NOMO-1 treated with DMSO at 0.1 percent for 48 hours (cell line): Measurements from ENCODE around the gene KY.
A peak's percentile ranks its signal among the peaks of the same experiment; 100 is the strongest.
"Not testable (repeated sequence)": the region's sequence is repeated elsewhere in the genome, so short reads cannot be mapped to it uniquely, and the experiment has no call there.

Source experiments
- DNase-seq: peaks from one replicate; lab custom pipeline; 2025; ENCODE audit not compliant: unreplicated experiment; lab: John Stamatoyannopoulos, UW

Gene KY

DNA sequence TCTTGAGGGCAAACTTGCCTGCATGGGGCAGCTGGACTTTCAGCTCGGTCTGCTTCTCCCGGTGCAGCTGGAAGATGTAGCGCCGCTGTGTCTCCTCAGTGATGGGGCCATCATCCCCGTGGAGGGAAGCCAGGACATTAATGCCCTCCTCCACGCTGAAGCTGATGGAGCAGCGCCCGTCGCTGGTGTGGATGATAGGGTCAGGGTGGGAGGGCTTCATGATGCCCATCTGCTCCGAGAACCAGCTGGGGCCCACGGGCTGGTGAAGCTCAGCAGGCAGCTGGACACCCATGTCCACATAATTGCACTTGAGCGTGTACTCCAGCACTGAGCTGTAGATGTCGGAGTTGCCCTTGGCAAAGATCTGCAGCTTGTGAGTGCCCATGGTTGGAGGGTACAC, 46.9 kb downstream of the KY start:
- no peak for DNase-seq

GRCh38 chr3:134603480-134603879, 47.3 kb downstream of the KY start:
- DNase-seq = no peak

DNA sequence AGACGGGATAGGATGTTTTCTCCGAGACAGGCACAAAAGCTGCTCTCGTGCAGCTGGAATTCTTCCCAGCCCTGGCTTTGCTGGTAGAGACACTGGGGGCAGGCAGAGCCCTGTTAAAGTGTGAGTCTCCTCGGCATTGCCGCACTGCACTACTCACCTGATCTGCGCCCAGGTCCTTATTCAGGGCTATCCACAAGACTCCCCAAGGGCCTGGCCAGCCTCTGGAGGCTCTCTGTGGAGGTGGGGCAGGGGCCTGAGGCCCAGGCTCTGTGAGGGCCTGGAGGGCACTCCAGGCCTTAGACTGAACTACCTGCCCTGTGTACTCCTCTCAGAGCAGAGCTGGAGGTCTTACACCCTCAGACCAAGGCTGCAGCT, 48.4 kb downstream of the KY start:
- no peak for DNase-seq

- no peak for DNase-seq
Observed at GRCh38 chr3:134601539-134602439, 49.0 kb downstream of the KY start.

GRCh38 chr3:134600685-134601463, 49.9 kb downstream of the KY start:
- DNase-seq = peak; percentile 79

DNA sequence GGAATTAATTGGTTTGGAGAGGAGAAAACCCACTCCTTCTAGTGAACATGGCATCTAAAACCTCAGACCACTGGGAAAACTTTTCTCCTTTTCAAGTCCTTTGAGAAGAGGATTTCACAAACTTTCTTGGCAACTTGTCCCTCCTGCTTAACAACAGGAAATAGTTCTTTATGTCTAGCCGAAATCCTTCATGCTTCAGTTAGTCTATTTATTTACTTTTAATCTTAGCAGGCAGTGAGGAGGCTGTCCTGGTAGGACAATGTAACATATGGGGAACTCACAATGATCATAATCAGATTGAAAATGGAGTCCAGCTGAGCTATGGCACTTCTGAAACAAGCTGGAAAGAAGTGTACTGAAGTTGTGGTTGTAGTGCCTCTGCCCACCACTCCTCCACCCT, 50.6 kb downstream of the KY start:
- DNase-seq = no peak

DNA sequence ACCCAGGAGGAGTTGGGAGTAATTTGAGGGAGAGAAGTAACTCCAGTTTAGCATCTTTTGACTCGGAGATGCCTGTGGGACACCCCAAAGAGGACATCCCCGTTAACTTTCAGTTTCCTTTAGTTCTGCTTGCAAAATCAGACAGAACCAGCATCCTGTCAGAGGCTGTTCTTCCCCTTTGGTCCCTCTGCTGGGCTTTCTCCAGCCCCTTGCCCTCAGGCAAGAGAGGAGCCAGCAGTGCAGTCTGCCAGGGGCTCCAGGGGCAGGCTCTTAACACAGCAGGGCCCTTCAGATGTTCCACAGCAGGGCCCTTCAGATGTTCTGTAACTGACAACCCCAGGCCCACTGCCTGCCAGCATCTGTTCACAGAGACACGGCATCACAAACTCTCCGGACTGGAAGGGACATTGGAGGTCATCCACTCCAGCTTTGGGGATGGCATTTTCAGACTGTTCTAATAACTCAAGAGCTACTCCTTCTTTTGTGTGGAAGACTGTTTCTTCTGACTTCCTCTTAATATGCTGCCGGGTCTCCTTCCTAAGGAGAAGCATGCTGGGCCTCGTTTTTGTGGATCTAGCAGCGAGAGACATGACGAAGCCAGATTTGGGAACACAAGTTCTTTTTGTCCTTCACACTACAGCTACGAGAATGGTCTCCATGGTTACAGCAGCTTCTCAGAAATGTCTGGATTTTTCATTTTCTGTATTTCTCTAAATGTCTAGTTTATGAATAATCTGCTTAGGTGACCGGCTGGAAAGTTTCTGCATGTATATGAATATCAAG, 51.9 kb downstream of the KY start:
- no peak for DNase-seq

- DNase-seq = no peak
Observed at GRCh38 chr3:134597390-134597970, 53.3 kb downstream of the KY start.

DNA sequence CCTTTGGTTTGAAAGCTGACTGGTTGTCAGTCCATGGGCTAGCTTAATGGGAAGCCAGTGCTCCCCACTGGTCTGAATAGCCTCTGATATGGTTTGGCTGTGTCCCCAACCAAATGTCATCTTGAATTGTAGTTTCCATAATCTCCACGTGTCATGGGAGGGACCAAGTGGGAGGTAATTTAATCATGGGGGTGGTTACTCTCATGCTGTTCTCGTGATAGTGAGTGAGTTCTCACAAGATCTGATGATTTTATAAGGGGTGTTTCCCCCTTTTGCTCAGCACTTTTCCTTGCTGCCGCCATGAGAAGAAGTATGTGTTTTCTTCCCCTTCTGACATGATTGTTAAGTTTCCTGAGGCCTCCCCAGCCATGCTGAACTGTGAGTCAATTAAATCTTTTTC, 55.8 kb downstream of the KY start:
- not testable (repeated sequence) for DNase-seq

DNA sequence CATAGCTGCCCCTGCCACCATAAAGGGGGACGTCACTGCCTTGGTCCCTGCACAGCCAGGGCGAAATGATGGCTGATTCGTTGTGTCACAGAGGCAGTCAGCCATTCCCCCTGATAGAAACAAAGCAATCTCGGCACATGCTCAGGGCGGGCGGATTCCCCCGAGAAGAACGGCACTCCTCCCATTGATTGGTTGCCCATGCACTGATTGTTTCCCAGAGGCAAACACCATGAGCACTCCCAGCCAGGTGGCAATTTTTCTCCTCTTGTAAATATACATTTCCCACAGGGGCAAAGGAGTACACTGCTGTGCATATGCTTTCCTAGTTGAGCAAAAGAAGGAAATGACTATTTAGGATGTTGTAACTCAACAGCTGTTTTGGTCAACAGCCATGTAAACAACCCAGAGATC, 56.5 kb downstream of the KY start:
- DNase-seq = peak; percentile 5

DNA sequence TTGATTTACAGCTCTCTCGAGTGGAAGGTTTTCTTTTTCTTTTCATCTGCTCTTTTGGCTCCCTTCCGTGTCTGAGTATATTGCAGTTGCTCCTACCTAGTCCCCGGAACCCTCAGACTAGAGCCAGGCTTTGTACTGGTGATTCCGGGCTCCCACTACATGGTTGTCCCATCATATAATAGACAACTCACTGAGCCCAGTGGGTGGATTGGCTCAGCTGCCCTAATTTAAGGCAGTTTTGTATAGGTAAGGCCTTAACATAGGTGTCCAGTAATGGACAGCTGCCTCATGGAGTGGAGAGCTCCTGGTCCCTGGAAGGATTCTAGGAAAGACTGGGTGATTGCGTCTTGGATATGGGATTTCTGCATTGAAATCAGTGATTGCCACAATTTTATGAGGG, 58.0 kb downstream of the KY start:
- DNase-seq = no peak

DNA sequence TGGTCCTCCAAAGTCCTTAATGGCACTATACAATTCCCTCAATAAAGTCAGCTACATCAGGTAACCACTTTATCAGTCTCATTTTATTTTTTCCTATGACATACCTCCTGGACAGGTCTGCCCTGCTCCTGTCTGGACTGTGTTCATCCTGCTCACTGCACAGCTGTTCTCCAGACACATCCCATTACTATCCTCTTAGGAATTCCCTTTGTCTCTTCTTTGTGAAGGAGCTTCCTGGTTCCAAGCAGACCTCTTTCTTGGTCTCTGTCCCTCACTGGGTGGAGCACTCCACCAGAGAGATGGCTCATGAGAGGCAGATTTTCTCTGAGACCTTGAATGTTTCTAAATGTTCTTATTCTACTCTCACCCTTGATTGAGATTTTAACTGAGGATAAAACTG, 60.1 kb downstream of the KY start:
- DNase-seq = no peak

- DNase-seq = no peak
Observed at GRCh38 chr3:134579141-134579665, 71.6 kb downstream of the KY start.

GRCh38 chr3:134576831-134577230, 74.0 kb downstream of the KY start:
- no peak for DNase-seq

DNA sequence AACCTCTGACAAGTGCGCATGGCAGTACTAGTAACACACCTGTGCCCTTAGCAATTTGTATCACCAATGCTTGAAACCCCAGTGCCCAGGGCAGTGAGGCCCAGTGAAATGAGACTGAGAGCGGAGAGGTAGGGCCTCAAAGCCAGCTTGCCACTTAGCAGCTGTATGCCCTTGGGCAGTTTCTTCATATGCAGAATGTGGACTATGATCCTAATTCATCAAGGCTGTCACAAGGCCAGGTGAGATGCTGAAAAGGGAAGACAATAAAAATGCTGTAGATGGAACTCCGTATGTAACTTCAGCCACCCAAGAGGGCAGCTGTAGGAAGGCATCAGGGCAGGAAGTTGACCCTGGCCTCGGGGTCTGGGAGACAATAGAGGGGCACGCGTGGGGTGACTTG, 74.4 kb downstream of the KY start:
- no peak for DNase-seq

GRCh38 chr3:134569899-134570298, 80.9 kb downstream of the KY start:
- DNase-seq = not testable (repeated sequence)

DNA sequence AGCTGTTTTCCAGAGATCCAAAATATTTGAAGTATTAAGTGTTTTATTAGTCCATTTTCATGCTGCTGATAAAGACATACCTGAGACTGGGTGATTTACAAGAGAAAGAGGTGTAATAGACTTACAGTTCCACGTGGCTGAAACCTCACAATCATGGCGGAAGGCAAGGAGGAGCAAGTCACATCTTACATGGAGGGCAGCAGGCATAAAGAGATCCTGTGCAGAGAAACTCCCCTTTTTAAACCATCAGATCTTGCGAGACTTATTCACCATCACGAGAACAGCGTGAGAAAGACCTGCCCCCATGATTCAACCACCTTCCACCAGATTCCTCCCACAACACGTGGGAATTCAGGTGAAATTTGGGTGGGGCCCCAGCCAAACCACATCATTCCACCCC, 82.0 kb downstream of the KY start:
- no peak for DNase-seq

GRCh38 chr3:134567605-134568004, 83.2 kb downstream of the KY start:
- DNase-seq = no peak

DNA sequence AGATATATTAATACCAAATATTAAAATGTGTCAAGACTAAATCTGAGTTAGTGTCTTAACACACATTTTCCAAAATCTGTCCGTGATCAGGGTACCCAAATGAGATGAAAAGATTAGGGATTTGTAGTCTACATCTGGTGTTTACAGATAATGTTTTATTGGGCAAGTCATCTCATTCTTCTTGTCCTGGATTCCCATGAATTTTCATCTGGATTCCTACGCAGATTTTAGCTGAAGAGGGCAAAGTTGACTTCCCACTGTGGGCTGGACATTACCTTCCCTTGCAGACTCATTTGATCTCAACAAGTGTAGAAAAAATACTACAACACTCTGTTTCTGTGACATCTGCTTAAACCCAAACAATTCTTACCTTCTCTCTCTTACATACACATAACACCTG, 85.8 kb downstream of the KY start:
- no peak for DNase-seq

GRCh38 chr3:134563601-134564000, 87.2 kb downstream of the KY start:
- no peak for DNase-seq

- no peak for DNase-seq
Observed at GRCh38 chr3:134562055-134562454, 88.8 kb downstream of the KY start.
